Measurements from ENCODE around the gene CDH1.

DNA sequence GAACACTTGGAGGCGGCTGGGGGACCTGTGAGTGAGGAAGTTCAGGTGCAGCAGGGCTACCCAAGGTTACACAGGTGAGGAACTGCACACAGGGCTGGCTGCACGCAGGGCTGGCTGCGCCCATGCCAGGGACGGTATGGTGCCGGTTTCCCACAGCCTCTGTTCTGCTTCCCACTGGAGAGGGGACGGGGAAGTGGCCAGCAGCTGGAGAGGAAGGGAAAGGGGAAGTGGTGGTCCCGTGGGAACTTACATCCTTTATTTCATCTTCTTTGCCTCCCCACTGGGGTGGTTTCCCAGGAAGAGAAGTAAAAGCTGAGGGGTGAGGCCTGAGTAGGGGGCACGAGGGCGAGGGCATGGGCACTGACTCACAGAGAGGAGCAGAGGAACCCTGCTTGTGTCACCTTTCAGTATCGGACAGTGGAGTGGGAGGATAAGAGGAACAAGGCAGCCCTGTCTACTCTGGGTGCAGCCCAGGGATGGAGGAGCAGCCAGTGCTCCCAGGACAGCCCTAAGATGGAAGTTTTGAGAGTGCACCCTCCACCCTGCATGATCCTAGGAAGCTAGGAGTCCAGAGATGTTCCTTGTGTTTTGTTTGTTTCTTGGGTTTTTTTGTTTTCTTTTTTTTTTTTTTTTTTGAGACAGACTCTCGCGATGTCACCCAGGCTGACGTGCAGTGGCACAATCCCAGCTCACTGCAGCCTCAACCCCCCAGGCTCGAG lies 25.5 kb upstream of the CDH1 start:
- TF ChIP-seq, protein P1, sequence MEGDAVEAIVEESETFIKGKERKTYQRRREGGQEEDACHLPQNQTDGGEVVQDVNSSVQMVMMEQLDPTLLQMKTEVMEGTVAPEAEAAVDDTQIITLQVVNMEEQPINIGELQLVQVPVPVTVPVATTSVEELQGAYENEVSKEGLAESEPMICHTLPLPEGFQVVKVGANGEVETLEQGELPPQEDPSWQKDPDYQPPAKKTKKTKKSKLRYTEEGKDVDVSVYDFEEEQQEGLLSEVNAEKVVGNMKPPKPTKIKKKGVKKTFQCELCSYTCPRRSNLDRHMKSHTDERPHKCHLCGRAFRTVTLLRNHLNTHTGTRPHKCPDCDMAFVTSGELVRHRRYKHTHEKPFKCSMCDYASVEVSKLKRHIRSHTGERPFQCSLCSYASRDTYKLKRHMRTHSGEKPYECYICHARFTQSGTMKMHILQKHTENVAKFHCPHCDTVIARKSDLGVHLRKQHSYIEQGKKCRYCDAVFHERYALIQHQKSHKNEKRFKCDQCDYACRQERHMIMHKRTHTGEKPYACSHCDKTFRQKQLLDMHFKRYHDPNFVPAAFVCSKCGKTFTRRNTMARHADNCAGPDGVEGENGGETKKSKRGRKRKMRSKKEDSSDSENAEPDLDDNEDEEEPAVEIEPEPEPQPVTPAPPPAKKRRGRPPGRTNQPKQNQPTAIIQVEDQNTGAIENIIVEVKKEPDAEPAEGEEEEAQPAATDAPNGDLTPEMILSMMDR (IDR thresholded peaks at IDR 0.05): no peak
- no peak for TF ChIP-seq POLR2A (IDR thresholded peaks at IDR 0.05)
